HepG2 (cell line): ENCODE data around the gene WDR93.

Experiments used
- HDAC6 ChIP-seq: fragments of 200-600 bp; sonication (generic); IDR thresholded peaks from 2 replicates; pipeline ENCODE4 v1.7.0; 2017; ENCODE audit warnings: mild to moderate bottlenecking, antibody characterized with exemption, low read length, low read depth
- MAFF ChIP-seq: IDR thresholded peaks from 2 replicates; pipeline ENCODE4 v1.6.1; 2011; ENCODE audit warnings: low read depth, low read length, improper control_type of control experiment
- MYC ChIP-seq: sonication (generic); formaldehyde crosslinking; IDR thresholded peaks from 2 replicates; pipeline ENCODE4 v1.9.0; 2021; ENCODE audit warnings: missing genetic modification reagents, borderline replicate concordance
- SRY ChIP-seq: sonication (generic); formaldehyde crosslinking; IDR thresholded peaks from 2 replicates; pipeline ENCODE4 v1.8.0; 2022; ENCODE audit warnings: mild to moderate bottlenecking, missing genetic modification reagents
- ZNF883 ChIP-seq: sonication (generic); formaldehyde crosslinking; IDR thresholded peaks from 2 replicates; pipeline ENCODE4 v1.5.1; 2020; ENCODE audit warnings: mild to moderate bottlenecking, missing genetic modification reagents; ENCODE audit errors: not compliant biosample characterization

DNA sequence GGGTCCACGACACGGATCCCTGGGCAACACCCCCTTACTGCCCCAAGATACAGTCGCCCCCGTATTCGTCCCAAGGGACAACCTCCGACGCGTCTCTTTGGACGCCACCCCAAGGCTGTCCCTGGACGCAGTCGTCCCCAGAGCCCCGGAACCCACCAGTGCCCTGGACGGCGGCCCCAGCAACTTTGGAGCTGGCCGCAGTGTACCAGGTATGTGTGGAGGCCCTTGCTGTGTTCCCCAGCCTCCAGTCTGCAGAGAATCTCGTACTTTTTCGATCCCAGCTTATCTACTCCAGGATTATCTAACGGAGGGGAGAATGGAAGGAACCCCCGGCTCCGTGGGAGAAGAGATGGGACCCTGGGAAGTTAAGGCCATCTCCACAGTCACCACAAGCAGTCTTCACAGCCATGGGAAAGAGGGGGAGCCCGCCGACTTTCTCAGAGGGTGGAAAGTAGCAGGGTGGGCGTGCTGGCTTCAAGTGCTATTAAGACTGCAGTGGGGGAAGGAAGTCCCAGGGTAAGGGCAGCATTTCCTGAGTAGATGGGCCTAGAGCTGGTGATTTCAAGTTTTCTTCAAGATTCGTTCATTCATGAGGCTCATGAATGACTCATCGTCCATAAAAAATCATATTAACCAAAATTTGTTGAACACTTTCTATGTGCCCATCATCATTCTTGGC is 86.6 kb downstream of the WDR93 start:
- TF ChIP-seq MAFF = no peak
- no peak for TF ChIP-seq SRY (CRISPR knock-in tag)
- no peak for TF ChIP-seq ZNF883 (CRISPR knock-in tag)
- TF ChIP-seq MYC (CRISPR knock-in tag) = no peak
- no peak for TF ChIP-seq HDAC6
